ENCODE measurements around the gene PCDHGB6. TPM values are rescaled to one million over a fixed set of nuclear protein-coding genes. Genes with fewer than 3 reads are reported as not detected.
"Not testable (repeated sequence)": the region's sequence is repeated elsewhere in the genome, so short reads cannot be mapped to it uniquely, and the experiment has no call there.

PCDHGB6 gene
- total and polyA plus RNA-seq, 2 experiments from 2014 or later, result 2.8 to 8.1 TPM

DNA sequence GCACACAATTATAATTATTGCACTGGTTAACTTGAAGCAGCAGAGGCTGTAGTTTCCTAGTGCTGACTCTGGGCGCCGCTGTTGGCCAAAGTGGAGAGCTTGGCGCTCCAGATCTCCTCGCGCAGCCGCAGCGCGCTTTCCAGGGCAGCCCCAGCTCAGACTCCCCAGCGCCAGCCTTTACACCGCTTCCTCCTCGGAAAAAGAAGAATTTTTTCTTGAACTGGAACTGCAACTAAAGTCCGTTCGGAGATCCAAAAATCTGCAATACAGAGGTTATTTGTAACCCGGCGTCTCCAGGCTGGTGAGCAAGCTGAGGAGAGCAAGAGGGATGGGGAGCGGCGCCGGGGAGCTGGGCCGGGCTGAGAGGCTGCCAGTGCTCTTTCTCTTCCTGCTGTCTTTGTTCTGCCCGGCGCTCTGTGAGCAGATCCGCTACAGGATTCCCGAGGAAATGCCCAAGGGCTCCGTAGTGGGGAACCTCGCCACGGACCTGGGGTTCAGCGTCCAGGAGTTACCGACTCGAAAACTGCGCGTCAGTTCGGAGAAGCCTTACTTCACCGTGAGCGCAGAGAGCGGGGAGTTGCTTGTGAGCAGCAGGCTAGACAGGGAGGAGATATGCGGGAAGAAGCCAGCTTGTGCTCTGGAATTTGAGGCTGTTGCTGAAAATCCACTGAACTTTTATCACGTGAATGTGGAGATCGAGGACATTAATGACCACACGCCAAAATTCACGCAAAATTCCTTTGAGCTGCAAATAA lies 20.1 kb upstream of the PCDHGB6 start, which contains the start of gene PCDHGB4:
PCDHGB4 (plus strand) TSS at position 142 of the 755 bp plus-strand sequence; CDS start at position 329, 187 bp downstream.
- H3K4me1 ChIP-seq (ENCODE audit: insufficient read depth); H2AFZ ChIP-seq; H3K27ac Mint-ChIP-seq; H3K9me2 ChIP-seq (ENCODE audit: insufficient read depth); H3K36me3 ChIP-seq (ENCODE audit: insufficient read depth); H3K79me2 ChIP-seq (replicated peaks; ENCODE audit: insufficient read depth); H4K20me1 ChIP-seq (replicated peaks; ENCODE audit: insufficient read depth); H3F3A ChIP-seq (replicated peaks; ENCODE audit: low read depth); H3K27me3 Mint-ChIP-seq (ENCODE audit: insufficient read depth, low read depth, poor library complexity); H3K27me3 ChIP-seq (ENCODE audit: insufficient read depth); H3K4me1 Mint-ChIP-seq; H3K27ac ChIP-seq (ENCODE audit: low read depth): not testable (repeated sequence)
- H3K4me3 Mint-ChIP-seq, result peak within 1 kb of the TSS; percentile 72
- Histone ChIP-seq H3K4me2 (peak within 1 kb of the TSS; percentile 67), H3K4me3 (peak within 1 kb of the TSS; percentile 52)
- peak; percentile 14; the same call in 1 of the 2 replicates for TF ChIP-seq POLR2AphosphoS5 (IDR thresholded peaks at IDR 0.05; ENCODE audit: low read depth)
- TF ChIP-seq, protein P1, sequence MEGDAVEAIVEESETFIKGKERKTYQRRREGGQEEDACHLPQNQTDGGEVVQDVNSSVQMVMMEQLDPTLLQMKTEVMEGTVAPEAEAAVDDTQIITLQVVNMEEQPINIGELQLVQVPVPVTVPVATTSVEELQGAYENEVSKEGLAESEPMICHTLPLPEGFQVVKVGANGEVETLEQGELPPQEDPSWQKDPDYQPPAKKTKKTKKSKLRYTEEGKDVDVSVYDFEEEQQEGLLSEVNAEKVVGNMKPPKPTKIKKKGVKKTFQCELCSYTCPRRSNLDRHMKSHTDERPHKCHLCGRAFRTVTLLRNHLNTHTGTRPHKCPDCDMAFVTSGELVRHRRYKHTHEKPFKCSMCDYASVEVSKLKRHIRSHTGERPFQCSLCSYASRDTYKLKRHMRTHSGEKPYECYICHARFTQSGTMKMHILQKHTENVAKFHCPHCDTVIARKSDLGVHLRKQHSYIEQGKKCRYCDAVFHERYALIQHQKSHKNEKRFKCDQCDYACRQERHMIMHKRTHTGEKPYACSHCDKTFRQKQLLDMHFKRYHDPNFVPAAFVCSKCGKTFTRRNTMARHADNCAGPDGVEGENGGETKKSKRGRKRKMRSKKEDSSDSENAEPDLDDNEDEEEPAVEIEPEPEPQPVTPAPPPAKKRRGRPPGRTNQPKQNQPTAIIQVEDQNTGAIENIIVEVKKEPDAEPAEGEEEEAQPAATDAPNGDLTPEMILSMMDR (conservative IDR thresholded peaks at IDR 0.05; ENCODE audit: low read depth in 2 of 2), result peak; percentile 72 to 75
- H3K36me3 Mint-ChIP-seq (ENCODE audit: low read depth), result peaks cover 74% of the 10 kb centered on the region
- DNase-seq (ENCODE audit: low spot score), result peak; percentile 81
- ATAC-seq, result peak; percentile 92
- H3K9me3 Mint-ChIP-seq, result peaks cover 89% of the 10 kb centered on the region

DNA sequence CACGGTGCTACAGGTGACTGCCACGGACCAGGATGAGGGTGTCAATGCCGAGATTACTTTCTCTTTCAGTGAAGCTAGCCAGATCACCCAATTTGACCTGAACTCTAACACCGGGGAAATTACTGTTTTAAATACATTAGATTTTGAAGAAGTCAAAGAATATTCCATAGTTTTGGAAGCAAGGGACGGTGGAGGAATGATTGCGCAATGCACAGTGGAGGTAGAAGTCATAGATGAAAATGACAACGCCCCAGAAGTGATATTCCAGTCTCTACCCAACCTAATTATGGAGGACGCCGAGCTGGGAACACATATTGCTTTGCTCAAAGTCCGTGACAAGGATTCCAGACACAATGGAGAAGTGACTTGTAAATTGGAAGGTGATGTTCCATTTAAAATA lies 19.2 kb upstream of the PCDHGB6 start:
- Histone ChIP-seq H3K4me3 (no peak overlapping the region), H4K20me1 (replicated peaks; ENCODE audit: insufficient read depth) (no peaks in the 10 kb centered on the region), H3K4me1 (ENCODE audit: insufficient read depth) (0 out of 2 replicates have a peak, but pooled peaks cover 5% of the 10 kb centered on the region), H3K4me2 (no peak overlapping the region), H3K9me2 (ENCODE audit: insufficient read depth) (no peaks in the 10 kb centered on the region), H3K36me3 (ENCODE audit: insufficient read depth) (peaks cover 7% of the 10 kb centered on the region; the same call in 1 of the 2 replicates), H3K27me3 (ENCODE audit: insufficient read depth) (peaks cover 7% of the 10 kb centered on the region; the same call in 1 of the 2 replicates), H3K79me2 (replicated peaks; ENCODE audit: insufficient read depth) (0 out of 2 replicates have a peak, but pooled peaks cover 5% of the 10 kb centered on the region), H3F3A (replicated peaks; ENCODE audit: low read depth) (no peaks in the 10 kb centered on the region), H3K27ac (ENCODE audit: low read depth) (no peak overlapping the region), H2AFZ (no peak overlapping the region)
- Mint-ChIP-seq H3K27me3 (ENCODE audit: insufficient read depth, low read depth, poor library complexity) (peaks cover 6% of the 10 kb centered on the region), H3K9me3 (peaks cover 89% of the 10 kb centered on the region), H3K27ac (no peak overlapping the region), H3K4me1 (no peaks in the 10 kb centered on the region; the same call in 2 of the 3 replicates), H3K36me3 (ENCODE audit: low read depth) (peaks cover 74% of the 10 kb centered on the region), H3K4me3 (peak overlapping the region; percentile 11; the same call in 1 of the 3 replicates)
- ATAC-seq (no peak), DNase-seq (ENCODE audit: low spot score) (no peak)
- TF ChIP-seq, protein P2, sequence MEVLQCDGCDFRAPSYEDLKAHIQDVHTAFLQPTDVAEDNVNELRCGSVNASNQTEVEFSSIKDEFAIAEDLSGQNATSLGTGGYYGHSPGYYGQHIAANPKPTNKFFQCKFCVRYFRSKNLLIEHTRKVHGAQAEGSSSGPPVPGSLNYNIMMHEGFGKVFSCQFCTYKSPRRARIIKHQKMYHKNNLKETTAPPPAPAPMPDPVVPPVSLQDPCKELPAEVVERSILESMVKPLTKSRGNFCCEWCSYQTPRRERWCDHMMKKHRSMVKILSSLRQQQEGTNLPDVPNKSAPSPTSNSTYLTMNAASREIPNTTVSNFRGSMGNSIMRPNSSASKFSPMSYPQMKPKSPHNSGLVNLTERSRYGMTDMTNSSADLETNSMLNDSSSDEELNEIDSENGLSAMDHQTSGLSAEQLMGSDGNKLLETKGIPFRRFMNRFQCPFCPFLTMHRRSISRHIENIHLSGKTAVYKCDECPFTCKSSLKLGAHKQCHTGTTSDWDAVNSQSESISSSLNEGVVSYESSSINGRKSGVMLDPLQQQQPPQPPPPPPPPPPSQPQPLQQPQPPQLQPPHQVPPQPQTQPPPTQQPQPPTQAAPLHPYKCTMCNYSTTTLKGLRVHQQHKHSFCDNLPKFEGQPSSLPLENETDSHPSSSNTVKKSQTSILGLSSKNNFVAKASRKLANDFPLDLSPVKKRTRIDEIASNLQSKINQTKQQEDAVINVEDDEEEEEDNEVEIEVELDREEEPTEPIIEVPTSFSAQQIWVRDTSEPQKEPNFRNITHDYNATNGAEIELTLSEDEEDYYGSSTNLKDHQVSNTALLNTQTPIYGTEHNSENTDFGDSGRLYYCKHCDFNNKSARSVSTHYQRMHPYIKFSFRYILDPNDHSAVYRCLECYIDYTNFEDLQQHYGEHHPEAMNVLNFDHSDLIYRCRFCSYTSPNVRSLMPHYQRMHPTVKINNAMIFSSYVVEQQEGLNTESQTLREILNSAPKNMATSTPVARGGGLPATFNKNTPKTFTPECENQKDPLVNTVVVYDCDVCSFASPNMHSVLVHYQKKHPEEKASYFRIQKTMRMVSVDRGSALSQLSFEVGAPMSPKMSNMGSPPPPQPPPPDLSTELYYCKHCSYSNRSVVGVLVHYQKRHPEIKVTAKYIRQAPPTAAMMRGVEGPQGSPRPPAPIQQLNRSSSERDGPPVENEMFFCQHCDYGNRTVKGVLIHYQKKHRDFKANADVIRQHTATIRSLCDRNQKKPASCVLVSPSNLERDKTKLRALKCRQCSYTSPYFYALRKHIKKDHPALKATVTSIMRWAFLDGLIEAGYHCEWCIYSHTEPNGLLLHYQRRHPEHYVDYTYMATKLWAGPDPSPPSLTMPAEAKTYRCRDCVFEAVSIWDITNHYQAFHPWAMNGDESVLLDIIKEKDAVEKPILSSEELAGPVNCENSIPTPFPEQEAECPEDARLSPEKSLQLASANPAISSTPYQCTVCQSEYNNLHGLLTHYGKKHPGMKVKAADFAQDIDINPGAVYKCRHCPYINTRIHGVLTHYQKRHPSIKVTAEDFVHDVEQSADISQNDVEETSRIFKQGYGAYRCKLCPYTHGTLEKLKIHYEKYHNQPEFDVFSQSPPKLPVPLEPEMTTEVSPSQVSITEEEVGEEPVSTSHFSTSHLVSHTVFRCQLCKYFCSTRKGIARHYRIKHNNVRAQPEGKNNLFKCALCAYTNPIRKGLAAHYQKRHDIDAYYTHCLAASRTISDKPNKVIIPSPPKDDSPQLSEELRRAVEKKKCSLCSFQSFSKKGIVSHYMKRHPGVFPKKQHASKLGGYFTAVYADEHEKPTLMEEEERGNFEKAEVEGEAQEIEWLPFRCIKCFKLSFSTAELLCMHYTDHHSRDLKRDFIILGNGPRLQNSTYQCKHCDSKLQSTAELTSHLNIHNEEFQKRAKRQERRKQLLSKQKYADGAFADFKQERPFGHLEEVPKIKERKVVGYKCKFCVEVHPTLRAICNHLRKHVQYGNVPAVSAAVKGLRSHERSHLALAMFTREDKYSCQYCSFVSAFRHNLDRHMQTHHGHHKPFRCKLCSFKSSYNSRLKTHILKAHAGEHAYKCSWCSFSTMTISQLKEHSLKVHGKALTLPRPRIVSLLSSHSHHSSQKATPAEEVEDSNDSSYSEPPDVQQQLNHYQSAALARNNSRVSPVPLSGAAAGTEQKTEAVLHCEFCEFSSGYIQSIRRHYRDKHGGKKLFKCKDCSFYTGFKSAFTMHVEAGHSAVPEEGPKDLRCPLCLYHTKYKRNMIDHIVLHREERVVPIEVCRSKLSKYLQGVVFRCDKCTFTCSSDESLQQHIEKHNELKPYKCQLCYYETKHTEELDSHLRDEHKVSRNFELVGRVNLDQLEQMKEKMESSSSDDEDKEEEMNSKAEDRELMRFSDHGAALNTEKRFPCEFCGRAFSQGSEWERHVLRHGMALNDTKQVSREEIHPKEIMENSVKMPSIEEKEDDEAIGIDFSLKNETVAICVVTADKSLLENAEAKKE (CRISPR knock-in tag; IDR thresholded peaks at IDR 0.05), result no peak
- TF ChIP-seq, protein P3, sequence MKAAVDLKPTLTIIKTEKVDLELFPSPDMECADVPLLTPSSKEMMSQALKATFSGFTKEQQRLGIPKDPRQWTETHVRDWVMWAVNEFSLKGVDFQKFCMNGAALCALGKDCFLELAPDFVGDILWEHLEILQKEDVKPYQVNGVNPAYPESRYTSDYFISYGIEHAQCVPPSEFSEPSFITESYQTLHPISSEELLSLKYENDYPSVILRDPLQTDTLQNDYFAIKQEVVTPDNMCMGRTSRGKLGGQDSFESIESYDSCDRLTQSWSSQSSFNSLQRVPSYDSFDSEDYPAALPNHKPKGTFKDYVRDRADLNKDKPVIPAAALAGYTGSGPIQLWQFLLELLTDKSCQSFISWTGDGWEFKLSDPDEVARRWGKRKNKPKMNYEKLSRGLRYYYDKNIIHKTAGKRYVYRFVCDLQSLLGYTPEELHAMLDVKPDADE (IDR thresholded peaks at IDR 0.05), result no peak
- TF ChIP-seq ZNF331 (CRISPR knock-in tag; IDR thresholded peaks at IDR 0.05; ENCODE audit: low read depth) (no peak), CREB1 (CRISPR knock-in tag; IDR thresholded peaks at IDR 0.05; ENCODE audit: low read depth) (no peak), EZH2phosphoT487 (IDR thresholded peaks at IDR 0.05; ENCODE audit: unreplicated experiment) (no peak), EZH2 (IDR thresholded peaks at IDR 0.05; ENCODE audit: low read depth, unreplicated experiment) (no peak)

Measured in GM23338 (cell line).